KMS-11 (cell line): Measurements from ENCODE around the gene MISP.

Source experiments
- H2AFZ ChIP-seq: fragments of 200-600 bp; sonication (generic); 2 replicates; pipeline ENCODE4 v1.6.1; 2016; ENCODE audit warnings: antibody characterized with exemption, mixed run types, low read depth
- H3K27ac ChIP-seq: fragments of 200-600 bp; sonication (generic); 2 replicates; pipeline ENCODE4 v1.6.1; 2016; ENCODE audit warnings: mild to moderate bottlenecking, mixed run types
- H3K27me3 ChIP-seq: fragments of 200-600 bp; sonication (generic); 2 replicates; pipeline ENCODE4 v1.6.1; 2017; ENCODE audit warnings: mild to moderate bottlenecking, low read depth, mixed run types, moderate library complexity; ENCODE audit not compliant: insufficient read depth
- H3K36me3 ChIP-seq: fragments of 200-600 bp; sonication (generic); 2 replicates; pipeline ENCODE4 v1.6.1; 2017; ENCODE audit warnings: mild to moderate bottlenecking, mixed run types; ENCODE audit not compliant: insufficient read depth
- H3K4me1 ChIP-seq: fragments of 200-600 bp; sonication (generic); 2 replicates; pipeline ENCODE4 v1.6.1; 2016; ENCODE audit warnings: mild to moderate bottlenecking, low read depth, mixed run types; ENCODE audit not compliant: poor library complexity, severe bottlenecking
- H3K4me2 ChIP-seq: fragments of 200-600 bp; sonication (generic); 2 replicates; pipeline ENCODE4 v1.7.0; 2016; ENCODE audit warnings: mild to moderate bottlenecking, mixed run types
- H3K4me3 ChIP-seq: fragments of 200-600 bp; sonication (generic); IDR thresholded peaks from 2 replicates; pipeline ENCODE4 v1.6.1; 2017; ENCODE audit warnings: low read depth, low read length, mixed read lengths; ENCODE audit not compliant: insufficient read depth
- H3K79me2 ChIP-seq: fragments of 200-600 bp; sonication (generic); 2 replicates; pipeline ENCODE4 v1.6.1; 2016; ENCODE audit warnings: low read depth, mixed run types; ENCODE audit not compliant: insufficient read depth
- H3K9ac ChIP-seq: fragments of 200-600 bp; sonication (generic); 2 replicates; pipeline ENCODE4 v1.6.1; 2016; ENCODE audit warnings: mild to moderate bottlenecking, mixed run types
- H4K20me1 ChIP-seq: fragments of 200-600 bp; sonication (generic); 2 replicates; pipeline ENCODE4 v1.6.1; 2016; ENCODE audit warnings: mild to moderate bottlenecking, mixed run types; ENCODE audit not compliant: insufficient read depth
- CTCF ChIP-seq: fragments of 200-600 bp; sonication (generic); conservative IDR thresholded peaks from 2 replicates; pipeline ENCODE4 v1.6.1; 2017; ENCODE audit warnings: low read depth, mild to moderate bottlenecking, antibody characterized with exemption, low read length, moderate library complexity, mixed read lengths

MISP gene

GRCh38 chr19:710767-711166 lies 40.1 kb upstream of the MISP start:
- Histone ChIP-seq H3K27me3 (peaks cover 73% of the 10 kb centered on the region), H3K4me2 (no peak overlapping the region), H3K4me3 (no peak overlapping the region), H3K79me2 (no peaks in the 10 kb centered on the region), H2AFZ (no peak overlapping the region), H3K9ac (no peak overlapping the region), H3K27ac (no peak overlapping the region), H3K36me3 (no peaks in the 10 kb centered on the region), H4K20me1 (no peaks in the 10 kb centered on the region), H3K4me1 (no peaks in the 10 kb centered on the region)
- TF ChIP-seq CTCF = no peak

- Histone ChIP-seq H3K27ac (no peak overlapping the region), H4K20me1 (no peaks in the 10 kb centered on the region), H2AFZ (no peak overlapping the region), H3K4me3 (no peak overlapping the region), H3K27me3 (peaks cover 71% of the 10 kb centered on the region), H3K4me2 (no peak overlapping the region), H3K4me1 (no peaks in the 10 kb centered on the region), H3K79me2 (no peaks in the 10 kb centered on the region), H3K36me3 (no peaks in the 10 kb centered on the region), H3K9ac (no peak overlapping the region)
- no peak for TF ChIP-seq CTCF
Observed at GRCh38 chr19:711254-711653, 39.7 kb upstream of the MISP start.

DNA sequence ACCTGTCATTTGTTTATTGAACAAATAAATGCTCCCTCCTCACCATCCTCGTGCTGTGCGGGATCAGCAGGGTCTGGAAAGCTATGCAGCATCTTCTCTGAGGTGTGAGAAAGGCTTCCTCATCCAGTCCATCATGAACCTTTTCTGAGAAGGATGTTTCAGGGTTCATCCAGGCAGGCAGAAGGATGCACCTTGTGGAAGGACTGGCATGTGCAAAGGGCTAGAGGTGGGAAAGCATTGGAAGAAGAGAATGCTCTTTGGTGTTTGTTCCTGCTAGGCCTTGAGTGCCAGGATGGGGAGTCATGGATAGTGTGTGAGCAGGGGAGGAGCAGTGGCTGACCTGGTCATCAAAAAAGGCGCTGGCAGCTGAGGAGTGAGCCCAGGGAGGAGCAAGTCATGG lies 35.6 kb upstream of the MISP start:
- H3K9ac ChIP-seq = no peak overlapping the region
- H3K4me2 ChIP-seq = no peak overlapping the region
- H3K36me3 ChIP-seq = no peaks in the 10 kb centered on the region
- H3K4me1 ChIP-seq = no peaks in the 10 kb centered on the region
- H4K20me1 ChIP-seq = no peaks in the 10 kb centered on the region
- no peak overlapping the region for H3K4me3 ChIP-seq
- no peaks in the 10 kb centered on the region for H3K79me2 ChIP-seq
- H2AFZ ChIP-seq = no peak overlapping the region
- no peak overlapping the region for H3K27ac ChIP-seq
- H3K27me3 ChIP-seq = peaks cover 85% of the 10 kb centered on the region
- no peak for TF ChIP-seq CTCF

- Histone ChIP-seq H2AFZ (no peak overlapping the region), H3K36me3 (no peaks in the 10 kb centered on the region), H3K4me1 (no peaks in the 10 kb centered on the region), H3K4me2 (no peak overlapping the region), H3K79me2 (no peaks in the 10 kb centered on the region), H3K27me3 (peaks cover 83% of the 10 kb centered on the region), H3K27ac (no peak overlapping the region), H3K4me3 (no peak overlapping the region), H3K9ac (no peak overlapping the region), H4K20me1 (no peaks in the 10 kb centered on the region)
- TF ChIP-seq CTCF = no peak
Observed at GRCh38 chr19:718251-718951, 32.5 kb upstream of the MISP start.
